ENCODE results near the gene ARAP1. TPM values are rescaled to one million over a fixed set of nuclear protein-coding genes. Genes with fewer than 3 reads are reported as not detected.

Gene ARAP1
- total RNA-seq, 1 donor from 2014 or later: 139 TPM

DNA sequence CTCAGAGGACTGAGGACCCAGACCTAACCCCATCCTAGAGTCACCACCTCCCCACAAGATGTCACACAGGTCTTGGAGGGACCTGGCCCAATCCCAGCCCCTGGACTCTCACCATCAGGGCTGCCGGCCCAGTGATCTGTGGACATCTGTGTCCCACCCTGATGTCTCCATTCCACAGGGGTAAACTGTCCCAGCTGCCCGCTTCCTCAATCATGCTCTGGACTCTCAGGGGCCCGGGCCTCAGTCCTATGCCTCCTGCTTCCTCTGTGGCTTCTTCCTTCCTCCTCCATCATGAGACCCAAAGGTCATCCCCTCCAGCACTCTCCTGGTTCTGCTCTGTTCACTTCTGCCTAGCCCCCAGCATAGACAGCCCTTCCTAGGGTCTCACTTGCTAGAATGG lies 32.2 kb downstream of the ARAP1 start:
- TF ChIP-seq, protein P1, sequence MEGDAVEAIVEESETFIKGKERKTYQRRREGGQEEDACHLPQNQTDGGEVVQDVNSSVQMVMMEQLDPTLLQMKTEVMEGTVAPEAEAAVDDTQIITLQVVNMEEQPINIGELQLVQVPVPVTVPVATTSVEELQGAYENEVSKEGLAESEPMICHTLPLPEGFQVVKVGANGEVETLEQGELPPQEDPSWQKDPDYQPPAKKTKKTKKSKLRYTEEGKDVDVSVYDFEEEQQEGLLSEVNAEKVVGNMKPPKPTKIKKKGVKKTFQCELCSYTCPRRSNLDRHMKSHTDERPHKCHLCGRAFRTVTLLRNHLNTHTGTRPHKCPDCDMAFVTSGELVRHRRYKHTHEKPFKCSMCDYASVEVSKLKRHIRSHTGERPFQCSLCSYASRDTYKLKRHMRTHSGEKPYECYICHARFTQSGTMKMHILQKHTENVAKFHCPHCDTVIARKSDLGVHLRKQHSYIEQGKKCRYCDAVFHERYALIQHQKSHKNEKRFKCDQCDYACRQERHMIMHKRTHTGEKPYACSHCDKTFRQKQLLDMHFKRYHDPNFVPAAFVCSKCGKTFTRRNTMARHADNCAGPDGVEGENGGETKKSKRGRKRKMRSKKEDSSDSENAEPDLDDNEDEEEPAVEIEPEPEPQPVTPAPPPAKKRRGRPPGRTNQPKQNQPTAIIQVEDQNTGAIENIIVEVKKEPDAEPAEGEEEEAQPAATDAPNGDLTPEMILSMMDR (IDR thresholded peaks at IDR 0.05): no peak
- ChIA-PET CTCF (no interaction called here), POLR2A (no interaction called here)

DNA sequence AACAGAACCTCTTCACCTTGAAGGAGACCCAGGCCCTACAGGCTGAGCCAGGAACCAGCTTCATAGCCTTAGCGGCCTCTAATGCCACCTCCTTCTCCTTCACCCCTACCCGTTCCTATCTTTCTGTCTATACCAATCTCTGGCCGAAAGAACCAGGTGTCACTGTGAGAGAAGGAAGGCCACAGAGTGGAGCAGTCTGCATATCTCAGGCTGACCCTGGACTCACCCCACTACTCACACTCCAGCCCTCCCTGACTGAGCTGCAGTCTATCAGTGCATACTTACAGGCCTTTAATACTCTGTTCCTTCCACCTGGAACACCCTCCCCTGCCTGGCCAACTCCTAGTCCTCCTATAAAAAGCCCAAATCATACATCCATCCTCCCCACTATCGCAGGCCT lies 32.7 kb downstream of the ARAP1 start:
- intact Hi-C loops (cut with micrococcal nuclease): no loop called here
- Mint-ChIP-seq H3K4me3 (peak overlapping the region; percentile 97), H3K27ac (peak overlapping the region; percentile 94), H3K4me1 (peaks cover 75% of the 10 kb centered on the region), H3K27me3 (no peaks in the 10 kb centered on the region), H3K9me3 (no peaks in the 10 kb centered on the region), H3K36me3 (ENCODE audit: low read depth) (peaks cover 48% of the 10 kb centered on the region)
- DNase-seq (no peak), ATAC-seq (ENCODE audit: low read depth) (no peak)
- TF ChIP-seq, protein P1 (IDR thresholded peaks at IDR 0.05): no peak
- CTCF ChIA-PET: interaction anchor here (0.6 kb wide), 1 partner anchor 225 kb away, joined by 4 read pairs; no protein-coding TSS in a partner anchor
- POLR2A ChIA-PET: no interaction called here

More for the DNA sequence above, 32.2 kb downstream of the ARAP1 start:
- intact Hi-C loops (cut with micrococcal nuclease): loop anchor here (5.0 kb wide), 1 partner anchor 522 kb away; no protein-coding TSS in a partner anchor
- H3K27me3 Mint-ChIP-seq: no peaks in the 10 kb centered on the region
- ATAC-seq (ENCODE audit: low read depth) (no peak), DNase-seq (no peak)
- peak overlapping the region; percentile 97 for H3K4me3 Mint-ChIP-seq
- H3K27ac Mint-ChIP-seq: peak overlapping the region; percentile 94
- H3K4me1 Mint-ChIP-seq: peaks cover 76% of the 10 kb centered on the region
- no peaks in the 10 kb centered on the region for H3K9me3 Mint-ChIP-seq
- peaks cover 45% of the 10 kb centered on the region for H3K36me3 Mint-ChIP-seq (ENCODE audit: low read depth)

DNA sequence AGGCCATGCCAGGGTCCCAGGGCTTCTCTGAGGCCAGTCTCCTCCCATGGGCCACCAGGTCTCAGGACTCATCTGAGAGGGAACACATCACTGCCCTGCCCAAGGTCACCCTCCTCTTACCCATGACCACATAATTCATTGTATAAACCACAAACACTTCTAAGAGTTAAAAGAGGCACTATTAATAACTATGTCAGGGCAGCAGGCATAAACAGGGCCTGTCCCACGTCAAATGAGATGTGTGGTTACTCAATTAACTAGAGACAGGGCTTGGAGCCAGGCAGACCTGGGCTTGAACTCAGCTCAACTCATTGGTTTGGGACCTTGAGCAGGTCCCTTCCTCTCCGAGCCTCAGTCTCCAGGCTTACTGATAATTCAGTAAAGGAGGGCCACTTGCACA lies 33.1 kb downstream of the ARAP1 start:
- ChIA-PET POLR2A (no interaction called here), CTCF (interaction anchor here (0.6 kb wide), 1 partner anchor 224 kb away, joined by 4 read pairs; no protein-coding TSS in a partner anchor)
- peaks cover 50% of the 10 kb centered on the region for H3K36me3 Mint-ChIP-seq (ENCODE audit: low read depth)
- ATAC-seq (ENCODE audit: low read depth): no peak
- DNase-seq: no peak
- H3K9me3 Mint-ChIP-seq: no peaks in the 10 kb centered on the region
- H3K4me1 Mint-ChIP-seq: peaks cover 75% of the 10 kb centered on the region
- TF ChIP-seq, protein P1 (IDR thresholded peaks at IDR 0.05): no peak
- H3K27me3 Mint-ChIP-seq: no peaks in the 10 kb centered on the region
- H3K4me3 Mint-ChIP-seq: peak overlapping the region; percentile 97
- intact Hi-C loops (cut with micrococcal nuclease): no loop called here
- H3K27ac Mint-ChIP-seq: peak overlapping the region; percentile 94

DNA sequence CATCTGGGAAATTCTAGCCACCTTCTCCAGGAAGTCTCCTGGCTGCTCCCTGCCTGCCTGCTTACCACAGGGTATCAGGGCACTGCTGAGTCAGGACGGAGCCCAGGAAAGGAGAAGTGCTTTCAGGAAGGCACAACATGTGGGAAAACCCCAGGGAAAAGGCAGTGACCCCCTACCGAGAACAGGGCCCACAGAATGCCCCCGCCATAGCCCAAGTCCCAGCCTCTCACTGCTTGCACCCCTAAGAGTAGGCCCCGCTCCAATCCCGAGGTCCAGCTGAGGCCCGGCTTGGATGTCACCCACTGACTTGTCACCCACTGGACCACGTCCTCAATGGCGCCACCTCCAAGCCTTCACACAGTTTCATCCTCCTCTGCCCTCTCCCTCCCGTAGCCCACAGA lies 34.1 kb downstream of the ARAP1 start:
- ATAC-seq (ENCODE audit: low read depth): no peak
- Mint-ChIP-seq H3K27ac (peak overlapping the region; percentile 94), H3K36me3 (ENCODE audit: low read depth) (peaks cover 45% of the 10 kb centered on the region), H3K4me1 (peaks cover 67% of the 10 kb centered on the region), H3K9me3 (no peaks in the 10 kb centered on the region), H3K4me3 (no peak overlapping the region), H3K27me3 (no peaks in the 10 kb centered on the region)
- CTCF ChIA-PET: no interaction called here
- intact Hi-C loops (cut with micrococcal nuclease): no loop called here
- no peak for DNase-seq
- POLR2A ChIA-PET: interaction anchor here (0.5 kb wide), 1 partner anchor 16 kb away, joined by 3 read pairs; no protein-coding TSS in a partner anchor
- TF ChIP-seq, protein P1 (IDR thresholded peaks at IDR 0.05): no peak

DNA sequence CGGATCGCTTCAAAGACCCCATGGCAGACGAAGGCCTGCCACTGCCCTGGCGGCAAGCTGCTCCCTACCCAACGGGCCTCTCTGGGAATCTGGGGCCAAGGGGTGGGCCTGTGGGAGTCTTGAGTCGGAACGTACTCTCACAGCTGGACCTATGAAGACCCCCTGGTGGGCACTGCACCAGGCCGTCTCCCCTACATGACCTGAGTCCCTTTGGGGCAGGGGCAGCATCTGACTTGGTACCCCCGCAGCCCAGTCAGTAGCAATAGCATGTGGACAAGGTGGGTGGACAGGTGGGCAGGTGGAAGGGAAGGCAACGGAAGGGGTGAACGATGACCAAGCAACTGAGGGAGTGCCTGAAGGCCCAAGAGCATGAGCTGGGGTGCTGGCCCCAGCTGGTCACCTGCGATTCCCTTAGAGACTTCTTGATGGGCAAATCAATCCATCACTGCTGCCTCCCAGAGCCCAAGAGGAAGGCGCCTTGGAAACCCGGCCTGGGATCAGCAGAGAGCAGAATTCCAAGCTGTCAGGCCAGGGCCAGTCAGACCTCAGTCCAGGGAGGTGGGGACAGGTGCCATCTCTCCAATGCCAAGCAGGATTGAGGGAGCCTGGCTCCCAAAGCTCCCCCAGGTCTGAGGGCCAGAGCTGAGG lies 35.3 kb downstream of the ARAP1 start:
- no peak for DNase-seq
- ChIA-PET CTCF (interaction anchor here (1.4 kb wide), 1 partner anchor 9 kb away, joined by 6 read pairs; no protein-coding TSS in a partner anchor), POLR2A (no interaction called here)
- Mint-ChIP-seq H3K4me3 (no peak overlapping the region), H3K36me3 (ENCODE audit: low read depth) (peaks cover 48% of the 10 kb centered on the region), H3K27ac (no peak overlapping the region), H3K4me1 (peaks cover 58% of the 10 kb centered on the region), H3K9me3 (no peaks in the 10 kb centered on the region), H3K27me3 (no peaks in the 10 kb centered on the region)
- no peak for ATAC-seq (ENCODE audit: low read depth)
- TF ChIP-seq, protein P1 (IDR thresholded peaks at IDR 0.05): no peak
- intact Hi-C loops (cut with micrococcal nuclease): no loop called here
